ENCODE data around the gene MYBPH.

Gene MYBPH

DNA sequence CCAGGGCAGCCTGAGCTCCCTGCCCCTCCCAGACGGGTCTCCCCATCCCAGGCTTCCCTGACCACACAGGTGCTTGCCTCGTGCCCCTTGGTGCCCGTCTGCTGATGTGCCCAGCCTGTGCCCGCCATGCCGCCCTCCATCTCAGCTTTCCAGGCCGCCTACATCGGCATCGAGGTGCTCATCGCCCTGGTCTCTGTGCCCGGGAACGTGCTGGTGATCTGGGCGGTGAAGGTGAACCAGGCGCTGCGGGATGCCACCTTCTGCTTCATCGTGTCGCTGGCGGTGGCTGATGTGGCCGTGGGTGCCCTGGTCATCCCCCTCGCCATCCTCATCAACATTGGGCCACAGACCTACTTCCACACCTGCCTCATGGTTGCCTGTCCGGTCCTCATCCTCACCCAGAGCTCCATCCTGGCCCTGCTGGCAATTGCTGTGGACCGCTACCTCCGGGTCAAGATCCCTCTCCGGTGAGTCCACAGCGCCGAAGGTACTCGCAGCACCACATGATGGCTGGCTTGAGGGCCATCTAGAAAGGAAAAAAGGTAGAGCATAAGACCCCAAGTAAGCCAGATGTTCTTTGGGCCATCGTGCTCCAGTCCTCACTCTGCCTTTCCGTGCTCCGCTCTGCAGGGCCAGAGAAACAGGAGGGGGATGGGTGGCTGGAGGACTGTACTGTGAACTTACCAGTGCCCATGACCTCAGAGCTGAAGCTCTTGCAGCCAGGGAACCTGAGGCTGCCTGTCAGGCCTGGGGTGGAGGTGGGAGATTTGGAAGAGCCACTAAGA lies 46.7 kb downstream of the MYBPH start:
- Histone ChIP-seq H3K4me1 (ENCODE audit: low read length) (no peaks in the 10 kb centered on the region), H3K4me2 (ENCODE audit: low read length) (no peak overlapping the region), H3K9me3 (ENCODE audit: insufficient read depth, low read length) (no peaks in the 10 kb centered on the region), H2AFZ (ENCODE audit: low read depth, low read length) (no peak overlapping the region), H4K20me1 (ENCODE audit: insufficient read depth, low read length) (no peaks in the 10 kb centered on the region), H3K27me3 (ENCODE audit: low read depth, low read length) (peaks cover 60% of the 10 kb centered on the region), H3K9ac (ENCODE audit: low read length) (no peak overlapping the region), H3K27ac (ENCODE audit: low read length) (no peak overlapping the region), H3K36me3 (replicated peaks; ENCODE audit: low read depth, low read length) (no peaks in the 10 kb centered on the region), H3K79me2 (ENCODE audit: low read length) (no peaks in the 10 kb centered on the region), H3K4me3 (ENCODE audit: low read length) (no peak overlapping the region)
- TF ChIP-seq, protein P1, sequence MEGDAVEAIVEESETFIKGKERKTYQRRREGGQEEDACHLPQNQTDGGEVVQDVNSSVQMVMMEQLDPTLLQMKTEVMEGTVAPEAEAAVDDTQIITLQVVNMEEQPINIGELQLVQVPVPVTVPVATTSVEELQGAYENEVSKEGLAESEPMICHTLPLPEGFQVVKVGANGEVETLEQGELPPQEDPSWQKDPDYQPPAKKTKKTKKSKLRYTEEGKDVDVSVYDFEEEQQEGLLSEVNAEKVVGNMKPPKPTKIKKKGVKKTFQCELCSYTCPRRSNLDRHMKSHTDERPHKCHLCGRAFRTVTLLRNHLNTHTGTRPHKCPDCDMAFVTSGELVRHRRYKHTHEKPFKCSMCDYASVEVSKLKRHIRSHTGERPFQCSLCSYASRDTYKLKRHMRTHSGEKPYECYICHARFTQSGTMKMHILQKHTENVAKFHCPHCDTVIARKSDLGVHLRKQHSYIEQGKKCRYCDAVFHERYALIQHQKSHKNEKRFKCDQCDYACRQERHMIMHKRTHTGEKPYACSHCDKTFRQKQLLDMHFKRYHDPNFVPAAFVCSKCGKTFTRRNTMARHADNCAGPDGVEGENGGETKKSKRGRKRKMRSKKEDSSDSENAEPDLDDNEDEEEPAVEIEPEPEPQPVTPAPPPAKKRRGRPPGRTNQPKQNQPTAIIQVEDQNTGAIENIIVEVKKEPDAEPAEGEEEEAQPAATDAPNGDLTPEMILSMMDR (IDR thresholded peaks at IDR 0.05; ENCODE audit: low read depth, low read length) = no peak
- TF ChIP-seq EZH2phosphoT487 (IDR thresholded peaks at IDR 0.05; ENCODE audit: low read depth) = no peak

GRCh38 chr1:203128431-203128715 lies 47.3 kb downstream of the MYBPH start:
- H2AFZ ChIP-seq (ENCODE audit: low read depth, low read length) = no peak overlapping the region
- H3K36me3 ChIP-seq (replicated peaks; ENCODE audit: low read depth, low read length) = no peaks in the 10 kb centered on the region
- no peak overlapping the region for H3K9ac ChIP-seq (ENCODE audit: low read length)
- H3K4me2 ChIP-seq (ENCODE audit: low read length) = no peak overlapping the region
- H3K79me2 ChIP-seq (ENCODE audit: low read length) = no peaks in the 10 kb centered on the region
- H3K27ac ChIP-seq (ENCODE audit: low read length) = no peak overlapping the region
- H3K4me3 ChIP-seq (ENCODE audit: low read length) = no peak overlapping the region
- peaks cover 65% of the 10 kb centered on the region for H3K27me3 ChIP-seq (ENCODE audit: low read depth, low read length)
- no peaks in the 10 kb centered on the region for H3K9me3 ChIP-seq (ENCODE audit: insufficient read depth, low read length)
- no peaks in the 10 kb centered on the region for H4K20me1 ChIP-seq (ENCODE audit: insufficient read depth, low read length)
- no peaks in the 10 kb centered on the region for H3K4me1 ChIP-seq (ENCODE audit: low read length)
- TF ChIP-seq, protein P1 (IDR thresholded peaks at IDR 0.05; ENCODE audit: low read depth, low read length) = no peak
- TF ChIP-seq EZH2phosphoT487 (IDR thresholded peaks at IDR 0.05; ENCODE audit: low read depth) = no peak

GRCh38 chr1:203127666-203128430 lies 47.8 kb downstream of the MYBPH start, which contains the start of gene ADORA1:
ADORA1 (plus strand) TSS chr1:203127726; CDS start chr1:203128842, 1,116 bp downstream.
- peaks cover 70% of the 10 kb centered on the region for H3K27me3 ChIP-seq (ENCODE audit: low read depth, low read length)
- H3K9me3 ChIP-seq (ENCODE audit: insufficient read depth, low read length) = no peaks in the 10 kb centered on the region
- no peak within 1 kb of the TSS for H3K4me3 ChIP-seq (ENCODE audit: low read length)
- H2AFZ ChIP-seq (ENCODE audit: low read depth, low read length) = no peak within 1 kb of the TSS
- TF ChIP-seq, protein P1 (IDR thresholded peaks at IDR 0.05; ENCODE audit: low read depth, low read length) = no peak
- no peak within 1 kb of the TSS for H3K4me2 ChIP-seq (ENCODE audit: low read length)
- H3K9ac ChIP-seq (ENCODE audit: low read length) = no peak within 1 kb of the TSS
- no peak within 1 kb of the TSS for H3K27ac ChIP-seq (ENCODE audit: low read length)
- no peaks in the 10 kb centered on the region for H3K79me2 ChIP-seq (ENCODE audit: low read length)
- H3K36me3 ChIP-seq (replicated peaks; ENCODE audit: low read depth, low read length) = no peaks in the 10 kb centered on the region
- no peaks in the 10 kb centered on the region for H3K4me1 ChIP-seq (ENCODE audit: low read length)
- H4K20me1 ChIP-seq (ENCODE audit: insufficient read depth, low read length) = no peaks in the 10 kb centered on the region

DNA sequence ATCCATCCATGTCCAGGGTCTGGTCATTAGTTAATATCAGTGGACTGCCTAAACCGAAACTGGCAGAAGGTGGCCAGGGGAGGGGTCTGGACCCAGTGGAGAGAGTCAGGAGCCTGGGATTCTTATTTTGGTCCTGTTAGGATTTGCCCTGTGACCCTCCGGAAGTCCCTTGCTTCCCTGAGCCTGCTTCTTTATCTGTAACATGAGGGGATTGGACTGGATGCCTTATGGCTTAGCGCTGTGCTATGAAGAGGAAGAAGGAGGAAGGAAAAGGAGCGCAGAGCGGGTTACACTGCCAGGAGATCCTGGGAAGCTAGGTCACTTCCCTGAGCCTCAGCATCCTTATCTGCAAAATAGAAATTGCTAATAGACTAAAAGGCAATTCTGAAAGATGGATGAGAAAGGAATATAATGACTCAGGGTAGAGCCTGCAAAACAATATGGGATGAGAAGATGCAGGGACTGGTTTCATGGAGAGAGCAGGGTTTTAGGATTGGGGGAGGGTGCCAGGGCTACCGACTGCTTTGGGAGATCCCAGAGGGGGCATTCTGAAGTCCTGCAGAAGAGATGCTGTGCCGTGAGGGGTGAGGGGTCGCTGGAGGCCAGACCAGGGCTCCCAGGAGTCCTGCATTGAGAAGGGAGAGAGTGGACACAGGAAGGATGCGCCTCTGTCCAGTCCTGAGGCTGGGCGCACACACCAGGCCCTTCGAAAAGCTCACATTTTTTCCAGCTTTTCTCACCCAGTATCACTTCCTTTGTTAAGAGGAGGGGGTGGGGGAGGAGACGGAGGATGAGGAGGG lies 48.6 kb downstream of the MYBPH start:
- Histone ChIP-seq H3K79me2 (ENCODE audit: low read length) (no peaks in the 10 kb centered on the region), H3K9me3 (ENCODE audit: insufficient read depth, low read length) (no peaks in the 10 kb centered on the region), H2AFZ (ENCODE audit: low read depth, low read length) (no peak overlapping the region), H3K4me3 (ENCODE audit: low read length) (no peak overlapping the region), H3K36me3 (replicated peaks; ENCODE audit: low read depth, low read length) (no peaks in the 10 kb centered on the region), H3K27me3 (ENCODE audit: low read depth, low read length) (peaks cover 71% of the 10 kb centered on the region), H4K20me1 (ENCODE audit: insufficient read depth, low read length) (no peaks in the 10 kb centered on the region), H3K4me1 (ENCODE audit: low read length) (no peaks in the 10 kb centered on the region), H3K4me2 (ENCODE audit: low read length) (no peak overlapping the region), H3K9ac (ENCODE audit: low read length) (no peak overlapping the region), H3K27ac (ENCODE audit: low read length) (no peak overlapping the region)
- TF ChIP-seq EZH2phosphoT487 (IDR thresholded peaks at IDR 0.05; ENCODE audit: low read depth) = no peak
- TF ChIP-seq, protein P1 (IDR thresholded peaks at IDR 0.05; ENCODE audit: low read depth, low read length) = no peak
